C4-2B (cell line): ENCODE results near the gene SGCA.

Source experiments
- H3K27ac ChIP-seq: fragments of 450-650 bp; 2 replicates; pipeline ENCODE4 v1.5.1; 2017
- ZFX ChIP-seq: fragments of 450-650 bp; IDR thresholded peaks from 2 replicates; pipeline ENCODE4 v1.6.1; 2017
- TF ChIP-seq, protein P1 (sequence below): fragments of 450-650 bp; conservative IDR thresholded peaks from 2 replicates; pipeline ENCODE4 v1.5.1; 2017; ENCODE audit warnings: mild to moderate bottlenecking

SGCA gene

DNA sequence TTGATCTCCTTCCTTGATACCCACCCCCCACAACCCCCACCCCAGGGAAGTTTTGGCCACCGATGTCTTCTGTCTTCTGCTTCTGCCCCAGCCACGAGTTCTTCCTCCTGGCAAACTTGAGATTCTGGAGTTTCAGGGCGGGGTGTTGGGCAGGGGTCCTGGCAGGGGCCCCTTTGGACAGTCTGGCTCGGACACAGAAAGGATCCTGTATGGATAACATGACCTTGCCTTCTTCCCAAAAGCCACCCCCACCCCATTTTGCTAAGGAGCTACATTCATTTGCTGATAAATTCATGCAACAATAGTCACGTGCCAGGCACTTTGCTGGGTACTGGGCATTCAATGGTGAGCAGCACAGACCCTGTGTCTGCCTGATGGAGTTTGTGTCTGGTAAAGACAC, 41.5 kb downstream of the SGCA start:
- TF ChIP-seq ZFX: no peak
- TF ChIP-seq, protein P1, sequence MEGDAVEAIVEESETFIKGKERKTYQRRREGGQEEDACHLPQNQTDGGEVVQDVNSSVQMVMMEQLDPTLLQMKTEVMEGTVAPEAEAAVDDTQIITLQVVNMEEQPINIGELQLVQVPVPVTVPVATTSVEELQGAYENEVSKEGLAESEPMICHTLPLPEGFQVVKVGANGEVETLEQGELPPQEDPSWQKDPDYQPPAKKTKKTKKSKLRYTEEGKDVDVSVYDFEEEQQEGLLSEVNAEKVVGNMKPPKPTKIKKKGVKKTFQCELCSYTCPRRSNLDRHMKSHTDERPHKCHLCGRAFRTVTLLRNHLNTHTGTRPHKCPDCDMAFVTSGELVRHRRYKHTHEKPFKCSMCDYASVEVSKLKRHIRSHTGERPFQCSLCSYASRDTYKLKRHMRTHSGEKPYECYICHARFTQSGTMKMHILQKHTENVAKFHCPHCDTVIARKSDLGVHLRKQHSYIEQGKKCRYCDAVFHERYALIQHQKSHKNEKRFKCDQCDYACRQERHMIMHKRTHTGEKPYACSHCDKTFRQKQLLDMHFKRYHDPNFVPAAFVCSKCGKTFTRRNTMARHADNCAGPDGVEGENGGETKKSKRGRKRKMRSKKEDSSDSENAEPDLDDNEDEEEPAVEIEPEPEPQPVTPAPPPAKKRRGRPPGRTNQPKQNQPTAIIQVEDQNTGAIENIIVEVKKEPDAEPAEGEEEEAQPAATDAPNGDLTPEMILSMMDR: no peak
- no peak overlapping the region for H3K27ac ChIP-seq

DNA sequence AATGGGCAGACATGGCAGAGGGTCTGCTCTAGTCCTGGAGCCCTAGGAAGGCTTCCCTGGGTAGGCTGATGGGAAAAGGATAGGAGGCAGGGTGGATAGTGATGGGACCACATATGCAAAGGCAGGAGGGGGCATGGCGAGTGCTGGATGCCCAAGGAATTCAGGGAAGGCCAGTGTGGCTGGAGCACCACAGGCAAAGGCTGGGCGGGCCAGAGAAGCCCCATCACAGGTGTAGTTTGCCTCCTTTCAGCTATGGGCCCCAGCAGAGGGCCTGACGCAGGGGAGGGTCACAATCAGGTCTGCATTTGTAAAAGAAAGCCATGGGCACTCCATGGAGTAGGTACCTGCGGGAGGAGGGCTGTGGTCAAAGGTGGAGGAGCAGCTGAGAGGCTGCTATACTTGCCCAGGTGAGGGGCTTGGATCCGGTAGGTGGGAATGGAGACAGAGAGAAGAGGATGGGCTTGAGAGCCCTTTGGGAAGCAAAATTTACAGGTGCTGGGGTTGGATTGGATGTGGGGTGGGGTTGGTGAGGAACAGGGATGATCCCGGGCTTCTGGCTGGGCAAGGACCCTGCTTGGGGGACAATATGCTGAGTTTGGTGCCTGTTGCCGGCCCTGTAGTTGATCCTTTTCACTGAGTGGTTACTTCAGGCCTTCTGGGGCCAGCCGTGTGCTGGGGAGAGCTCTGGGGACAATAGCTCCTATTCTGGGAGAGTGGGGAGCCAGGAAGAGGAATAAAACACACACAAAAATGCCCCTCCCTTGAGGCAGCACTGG, 42.2 kb downstream of the SGCA start:
- TF ChIP-seq ZFX: no peak
- TF ChIP-seq, protein P1: no peak
- no peak overlapping the region for H3K27ac ChIP-seq

DNA sequence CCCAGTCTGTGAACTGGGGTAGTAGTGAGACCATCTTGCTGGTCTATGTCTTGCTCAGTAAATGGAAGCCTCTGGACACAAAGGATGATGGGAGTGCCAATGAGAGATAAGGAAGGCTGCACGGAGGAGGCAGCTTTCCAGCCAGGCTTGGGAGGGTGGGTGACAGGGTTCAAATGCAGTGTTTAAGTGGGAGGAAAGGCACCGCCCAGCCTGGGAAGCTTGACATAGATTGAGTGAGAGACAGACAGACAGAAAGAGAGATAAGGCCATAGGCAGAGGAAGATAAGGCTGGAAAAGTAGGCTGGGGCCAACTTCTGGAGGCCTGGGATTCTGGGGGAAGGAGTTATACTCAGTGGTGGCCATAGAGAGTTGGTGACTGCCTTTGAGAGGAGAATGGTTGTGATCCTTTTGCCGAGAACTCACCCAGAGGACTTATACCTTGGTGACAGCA, 42.8 kb downstream of the SGCA start:
- no peak for TF ChIP-seq ZFX
- TF ChIP-seq, protein P1: no peak
- no peak overlapping the region for H3K27ac ChIP-seq

DNA sequence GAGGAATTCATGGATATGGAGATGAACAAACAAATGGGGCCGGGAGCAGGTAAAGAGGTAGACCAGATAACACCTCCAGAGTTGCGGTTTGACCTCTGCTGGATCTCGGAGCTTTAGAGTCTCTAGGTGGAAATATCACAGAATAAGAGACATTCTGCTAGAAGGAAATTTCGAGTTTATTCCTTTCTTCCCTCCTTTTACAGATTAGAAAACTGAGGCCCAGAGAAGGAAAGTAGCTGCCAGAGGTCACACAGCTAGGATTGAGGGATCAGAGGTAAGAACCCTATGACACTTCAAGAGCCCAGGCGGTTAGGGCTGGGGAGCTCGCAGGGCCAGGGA, 43.3 kb downstream of the SGCA start:
- H3K27ac ChIP-seq: no peak overlapping the region
- TF ChIP-seq ZFX: no peak
- TF ChIP-seq, protein P1: no peak

DNA sequence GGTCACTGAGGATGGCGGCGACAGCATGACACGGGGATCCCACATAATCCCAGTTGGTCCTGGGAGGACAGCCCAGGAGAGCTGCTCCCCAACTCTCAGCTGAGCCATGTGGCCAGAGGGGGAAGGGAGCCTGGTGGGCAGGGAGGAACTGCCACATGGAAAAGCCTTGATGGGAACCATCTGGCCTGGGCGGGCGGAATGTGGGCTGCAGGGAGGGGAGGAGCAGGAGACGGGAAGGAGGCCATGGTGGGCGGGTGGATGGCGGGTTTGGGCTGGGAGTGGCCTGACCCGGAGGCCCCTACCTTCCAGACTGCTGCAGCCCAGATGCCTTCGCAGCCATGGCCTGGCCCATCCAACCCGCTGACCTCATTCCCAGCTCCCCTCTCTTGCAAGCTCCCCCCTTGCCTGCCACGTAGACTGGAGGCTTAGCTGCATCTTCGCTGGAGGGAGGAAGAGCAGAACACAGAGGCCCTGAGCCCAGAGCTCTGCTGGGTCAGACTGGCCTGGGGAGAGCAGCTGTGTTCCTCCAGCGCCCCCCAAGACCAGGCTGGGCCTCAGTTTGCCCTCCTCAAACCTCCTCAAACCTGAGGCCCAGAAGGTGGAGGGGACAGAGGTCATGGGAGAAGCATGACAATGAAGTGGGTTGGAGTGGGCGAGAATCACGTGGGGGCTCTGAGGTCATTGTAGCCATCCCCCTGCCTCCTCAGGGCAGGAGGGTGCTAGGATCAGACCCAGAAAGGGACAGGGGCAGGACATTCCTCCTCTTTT, 43.9 kb downstream of the SGCA start:
- no peak overlapping the region for H3K27ac ChIP-seq
- TF ChIP-seq, protein P1: no peak
- no peak for TF ChIP-seq ZFX

DNA sequence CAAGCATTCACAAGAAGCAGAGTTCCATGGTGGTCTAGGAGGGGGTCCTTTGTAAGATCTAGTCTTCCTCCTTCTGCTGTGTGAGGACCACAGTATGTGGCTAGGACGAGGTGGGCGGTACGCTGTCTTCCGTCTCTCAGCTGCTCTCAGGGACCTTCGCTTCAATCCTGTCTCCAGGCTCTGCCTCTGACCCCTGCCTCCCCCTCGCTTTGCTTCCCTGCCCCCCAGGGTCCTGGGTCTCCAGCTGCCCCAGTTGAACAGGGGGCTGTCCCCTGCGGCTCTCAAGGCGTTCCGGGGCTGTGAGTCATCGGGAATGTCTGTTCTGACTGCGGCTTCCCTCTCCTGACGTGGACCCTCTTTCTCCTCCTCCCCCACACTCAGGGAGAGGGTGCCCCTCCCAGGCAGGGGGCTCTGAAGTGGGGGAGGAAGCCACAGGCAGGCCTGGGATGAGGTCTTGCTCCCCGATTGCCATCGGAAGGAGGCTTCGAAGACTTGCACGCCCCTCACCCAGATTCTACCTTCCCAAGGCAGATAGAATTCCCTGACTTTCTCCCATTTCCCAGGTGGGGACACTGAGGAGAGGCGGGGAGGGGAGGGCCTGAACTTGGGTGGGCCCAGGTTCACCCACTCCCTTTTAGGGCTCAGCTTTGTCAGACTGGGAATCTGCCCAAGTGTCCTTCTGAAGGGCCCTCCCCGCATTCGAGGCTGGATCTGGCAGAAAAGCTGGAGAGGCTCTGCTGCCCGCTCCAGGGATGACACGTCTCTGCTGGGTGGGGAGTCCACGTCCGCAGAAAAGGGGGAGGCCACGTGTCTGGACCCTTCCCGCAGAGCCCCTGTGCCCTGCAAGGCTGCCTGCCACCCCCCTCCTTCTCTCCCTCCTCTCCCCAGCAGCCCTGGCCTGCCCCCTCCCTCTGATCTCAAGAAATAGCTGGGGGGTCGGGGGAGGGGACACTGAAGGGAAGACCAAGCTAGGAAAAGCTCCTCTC, 44.7 kb downstream of the SGCA start:
- H3K27ac ChIP-seq: no peak overlapping the region
- TF ChIP-seq, protein P1: no peak
